GF-D8 (cell line): ENCODE results near the gene GNAZ.

ENCODE experiments used
- DNase-seq: peaks from one replicate; lab custom pipeline; 2025; lab: John Stamatoyannopoulos, UW

GNAZ gene

DNA sequence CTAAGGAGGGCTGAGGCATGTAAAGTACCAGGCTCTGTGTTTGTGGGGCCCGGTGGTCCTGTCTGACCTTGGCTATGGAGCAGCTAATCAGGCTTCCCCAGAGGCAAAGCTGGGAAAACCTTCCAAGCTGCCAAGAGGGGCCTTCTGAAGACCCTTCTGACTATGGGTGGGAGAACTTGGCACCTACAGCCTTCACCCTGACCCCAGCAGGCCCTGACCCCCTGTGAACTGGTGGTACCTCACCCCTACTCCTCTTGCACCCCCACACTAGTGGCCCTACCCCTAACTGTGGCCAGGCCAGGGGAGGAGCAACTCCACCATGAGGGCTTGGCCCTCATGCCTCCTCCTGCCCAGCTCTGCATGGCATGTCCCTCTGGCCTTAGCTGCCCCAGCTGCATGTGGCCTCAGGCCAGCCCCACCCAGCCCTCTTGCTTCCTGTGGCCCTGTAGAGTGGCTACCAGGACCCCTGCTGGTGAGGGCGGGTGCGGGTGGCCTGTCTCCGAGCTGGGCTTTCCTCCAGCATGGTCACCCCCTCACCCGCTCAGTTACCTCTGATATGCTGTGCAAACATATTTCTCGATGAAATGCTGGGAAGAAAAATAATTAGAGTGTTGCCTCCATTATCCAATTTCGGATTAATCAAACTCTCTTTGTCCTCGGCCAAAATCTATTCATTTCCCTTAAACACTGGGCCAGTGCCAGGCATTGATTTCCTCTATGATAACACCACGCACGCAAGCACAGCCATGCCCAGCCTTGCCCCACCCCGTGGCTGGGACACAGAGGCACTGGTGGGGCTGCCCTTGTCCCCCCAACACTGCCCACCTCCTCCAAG, 7.5 kb downstream of the GNAZ start:
- no peak for DNase-seq

DNA sequence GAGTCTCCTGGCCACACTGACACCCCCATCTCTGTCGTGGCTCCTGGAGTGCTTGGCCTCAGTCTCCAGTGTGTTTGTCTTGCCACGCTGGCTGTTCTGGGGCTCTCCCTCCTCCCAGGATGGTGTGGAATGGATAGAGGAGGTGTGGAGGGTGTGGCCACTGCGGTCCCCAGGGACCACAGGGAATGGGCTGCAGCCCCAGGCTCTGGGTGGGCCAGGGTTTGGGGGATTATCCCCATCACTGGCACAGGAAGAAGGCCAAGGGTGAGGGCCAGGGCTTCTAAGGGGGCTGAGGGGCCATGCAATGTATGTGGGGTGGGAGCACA, 8.1 kb downstream of the GNAZ start:
- DNase-seq, result no peak

DNA sequence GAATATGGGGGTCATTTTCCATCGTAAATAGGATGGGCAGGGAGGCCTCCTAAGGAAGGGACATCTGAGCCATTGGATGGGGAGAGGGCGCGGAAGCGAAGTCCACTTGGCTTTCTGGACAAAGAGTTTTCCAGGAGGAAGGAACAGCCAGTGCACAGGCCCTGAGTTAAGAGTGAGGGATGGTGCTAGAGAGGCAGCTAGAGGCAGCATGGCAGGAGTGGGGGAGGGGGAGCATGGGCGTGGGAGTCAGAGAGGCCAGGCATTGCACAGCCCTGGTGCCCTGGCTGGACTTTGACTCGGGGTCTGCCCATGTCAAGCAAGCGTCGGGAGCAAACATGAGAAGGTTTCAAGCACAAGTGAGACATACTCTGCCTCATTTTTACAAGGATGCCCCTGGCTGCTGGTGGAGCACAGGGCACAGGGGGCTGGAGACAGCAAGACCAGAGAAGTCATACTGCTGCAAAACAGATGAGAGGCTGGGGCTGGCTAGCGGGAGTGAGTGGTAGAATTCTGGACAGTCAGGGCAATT, 9.0 kb downstream of the GNAZ start:
- DNase-seq, result no peak

DNA sequence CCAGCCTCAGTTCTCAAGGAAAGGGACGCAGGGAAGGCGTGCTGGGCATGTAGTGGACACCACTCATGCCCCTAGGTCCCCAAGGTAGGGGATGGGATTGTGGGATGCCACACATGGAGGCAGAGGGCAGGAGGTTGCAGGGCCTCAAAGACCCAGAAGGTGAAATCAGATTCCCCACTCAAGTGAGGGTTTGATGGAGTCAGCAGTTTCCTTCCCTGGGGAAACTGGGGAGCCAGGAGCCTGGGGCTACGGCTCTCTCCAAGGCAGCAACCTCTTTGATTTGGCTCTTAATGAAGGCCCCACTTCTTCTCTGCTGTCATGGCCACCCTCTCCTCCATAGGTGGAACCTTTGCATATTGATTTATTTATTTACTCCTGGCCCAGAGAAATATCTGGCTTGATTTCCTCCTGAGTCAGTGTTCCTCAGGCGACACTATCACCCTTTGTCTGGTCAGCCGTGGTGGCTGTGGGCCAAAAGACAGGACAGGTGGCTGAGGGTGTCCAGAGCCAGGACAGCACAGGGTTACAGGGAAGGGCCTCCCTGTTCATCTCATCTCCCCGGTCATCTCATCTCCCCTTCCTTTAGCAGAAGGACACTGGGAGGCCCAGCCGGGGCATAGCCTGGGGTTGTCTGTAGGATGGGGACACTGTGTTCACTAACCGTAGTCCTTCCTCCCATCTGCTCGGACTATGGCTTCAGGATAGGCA, 9.6 kb downstream of the GNAZ start:
- DNase-seq, result no peak

DNA sequence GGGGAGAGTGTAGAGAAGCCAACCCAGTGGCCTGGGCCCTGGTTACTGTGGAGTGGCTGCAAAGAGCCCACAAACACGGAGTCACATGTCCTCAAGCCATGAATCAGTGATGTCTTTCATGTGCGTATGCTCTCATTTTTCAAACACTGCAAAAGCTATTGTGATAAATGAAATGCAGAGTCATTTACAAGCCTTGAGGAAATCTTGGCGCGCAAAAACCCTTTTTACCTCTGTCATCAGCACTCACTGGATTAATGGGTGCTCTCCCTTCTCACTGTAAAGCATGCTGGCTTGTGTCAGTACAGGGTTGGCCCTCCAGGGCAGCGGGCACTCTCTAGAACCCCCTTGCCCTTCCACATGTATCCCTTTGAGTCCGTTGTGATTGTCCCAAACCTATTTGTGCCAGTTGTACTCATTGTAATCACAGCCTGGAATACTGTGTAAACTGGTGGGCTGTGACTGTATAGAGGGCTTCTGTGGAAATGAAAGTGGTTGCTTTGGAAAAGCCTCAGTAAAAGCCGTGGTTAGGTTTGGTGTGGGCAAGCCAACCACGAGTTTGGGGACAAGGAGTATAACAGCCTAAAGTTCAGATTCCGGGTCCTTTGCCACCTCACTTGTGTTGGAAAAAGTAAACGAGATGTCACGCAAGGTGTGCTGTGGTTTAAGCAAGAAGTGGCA, 10.4 kb downstream of the GNAZ start:
- DNase-seq, result no peak

DNA sequence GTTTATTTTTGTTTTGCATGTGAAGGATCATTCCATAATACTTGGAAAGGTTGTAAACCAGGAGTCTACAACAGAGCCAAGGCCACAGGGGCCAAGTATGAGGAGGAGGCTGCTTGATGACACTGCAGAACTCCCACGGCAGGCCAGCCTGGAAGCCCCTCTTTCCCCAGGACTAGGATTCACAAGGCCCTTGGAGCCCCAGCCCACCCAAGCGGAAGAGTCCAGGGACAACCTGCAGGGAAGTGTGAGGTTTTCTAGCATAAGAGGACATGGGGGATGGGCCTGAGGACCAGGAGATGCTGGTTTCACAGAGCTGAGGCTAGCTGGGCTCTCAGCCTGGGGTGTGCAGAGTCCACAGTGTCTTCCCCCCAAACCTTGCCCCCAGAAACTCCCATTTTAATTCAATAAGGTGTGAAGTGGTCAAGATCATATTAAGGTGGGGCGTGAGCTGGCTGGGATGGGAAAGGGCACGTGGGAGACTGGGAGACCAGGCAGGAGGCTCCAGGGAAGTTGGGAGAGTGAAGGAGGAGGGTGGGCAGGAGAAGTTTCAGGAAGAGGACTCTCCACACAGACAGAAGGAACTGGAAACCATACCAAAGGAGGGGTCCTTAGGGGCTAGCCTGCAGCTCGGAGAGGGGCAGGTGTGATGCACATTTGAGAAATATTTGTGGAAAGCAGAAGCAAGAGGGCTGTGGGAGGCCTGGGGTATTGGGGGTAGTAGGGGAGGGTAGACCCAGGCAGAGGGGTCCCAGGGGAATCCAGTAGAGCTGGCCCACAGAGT, 12.4 kb downstream of the GNAZ start:
- DNase-seq, result no peak

DNA sequence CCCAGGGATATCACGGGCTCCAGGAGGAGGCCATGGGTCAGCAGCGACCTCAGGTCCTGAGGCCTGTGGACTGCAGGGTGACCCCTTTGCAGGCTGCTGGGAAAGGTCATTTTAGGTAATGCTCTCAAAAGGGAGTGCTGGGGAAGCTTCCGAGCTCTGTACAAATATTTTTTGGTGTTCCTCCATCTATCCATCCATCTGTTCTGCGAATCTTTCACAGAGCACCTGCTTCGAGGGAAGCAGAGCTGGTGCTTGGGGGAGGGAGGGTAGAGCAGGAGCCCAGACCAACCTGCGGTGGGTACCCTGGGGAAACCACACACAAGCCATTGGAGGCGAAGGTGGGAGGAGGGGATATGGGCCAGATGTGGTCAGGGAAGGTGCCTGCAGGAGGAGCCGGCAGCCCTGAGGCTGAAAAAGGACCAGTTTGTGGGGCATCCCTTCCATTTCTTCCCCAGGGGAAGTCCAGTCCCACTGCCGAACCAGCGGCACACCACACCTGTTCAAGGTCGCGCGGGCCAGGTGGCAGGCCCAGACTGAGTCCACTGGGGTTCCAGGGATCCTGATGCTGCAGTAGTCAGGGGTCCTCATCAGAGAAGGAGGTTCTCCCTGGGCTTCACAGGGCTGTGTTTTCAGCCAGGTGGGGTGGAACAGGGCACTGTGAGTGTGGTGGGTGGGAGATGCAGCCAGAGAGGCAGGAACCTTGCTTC, 13.1 kb downstream of the GNAZ start:
- no peak for DNase-seq

DNA sequence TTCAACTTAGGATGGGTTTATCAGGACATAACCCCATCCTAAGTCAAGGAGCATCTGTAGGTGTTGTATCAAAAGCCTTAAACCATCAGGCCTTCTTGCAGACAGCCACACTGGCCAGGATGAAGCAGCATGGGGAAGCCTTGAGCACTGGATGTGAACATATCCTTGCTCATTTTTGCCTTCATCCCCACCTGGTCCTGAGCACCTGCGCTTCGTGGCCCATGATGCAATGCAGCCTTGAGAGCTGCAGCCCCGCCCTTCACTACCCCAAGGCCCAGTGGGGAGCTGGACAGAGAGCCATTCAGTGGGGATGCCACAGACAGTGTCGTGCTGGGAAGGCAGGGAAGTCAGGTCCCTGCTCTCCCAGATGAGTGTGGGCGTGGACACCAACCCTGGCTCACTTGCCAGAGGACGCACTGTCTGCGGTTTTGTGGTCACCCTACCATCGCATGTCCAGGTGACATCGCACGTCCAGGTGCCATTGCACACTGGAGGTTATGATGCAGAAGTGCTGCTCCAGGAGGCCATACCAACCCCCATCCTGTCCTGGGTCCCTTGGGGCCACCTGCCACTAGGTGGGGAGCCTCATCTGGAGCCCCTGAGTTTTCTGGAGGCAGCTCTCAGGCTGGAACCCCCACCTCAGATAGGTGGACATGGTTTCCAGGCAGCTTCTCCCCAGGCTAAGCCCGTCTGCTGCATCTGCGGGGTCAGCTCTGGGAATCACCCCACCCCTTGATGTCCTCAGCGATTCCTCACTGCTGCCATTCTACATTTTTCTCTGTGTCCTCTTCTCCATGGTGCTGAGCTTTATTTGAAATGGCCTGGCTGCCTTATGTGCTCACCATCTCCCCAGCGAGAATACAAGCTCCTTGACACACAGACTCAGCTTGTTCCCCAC, 14.4 kb downstream of the GNAZ start:
- DNase-seq, result no peak

DNA sequence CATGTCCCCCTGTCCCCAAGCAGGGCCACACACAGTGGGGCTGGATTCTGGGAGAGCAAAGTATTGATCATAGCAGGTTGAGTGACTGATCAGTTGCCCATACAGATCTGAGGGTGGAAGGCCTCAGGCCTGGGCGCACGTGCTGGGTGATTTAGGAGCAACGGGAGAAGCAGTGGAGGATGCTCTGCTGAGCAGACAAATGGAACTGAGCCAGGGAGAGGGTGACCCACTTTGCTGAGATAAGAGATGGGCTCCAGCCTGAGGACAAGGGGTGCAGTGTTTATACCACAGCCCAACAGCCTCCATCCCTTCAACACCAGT, 15.0 kb downstream of the GNAZ start:
- DNase-seq, result no peak

DNA sequence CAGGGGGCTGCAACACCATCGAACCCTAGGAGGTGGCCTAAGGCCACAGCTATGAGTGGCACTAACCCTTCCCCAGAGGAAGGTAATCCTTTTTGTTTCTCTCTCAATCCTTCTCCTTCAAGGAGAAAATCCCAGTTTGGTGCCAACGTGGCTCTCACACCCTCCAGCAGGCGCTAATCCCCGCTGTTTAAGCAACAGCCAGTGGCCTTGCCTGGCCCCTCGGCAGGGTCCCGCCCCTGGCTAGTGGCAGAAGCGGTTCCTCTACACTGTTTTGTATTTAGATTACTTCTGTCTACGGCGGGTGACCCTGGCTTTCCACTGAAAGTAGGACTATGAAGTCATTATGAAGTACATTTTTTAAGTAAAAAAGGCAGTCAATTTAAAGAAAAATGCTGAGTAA, 15.5 kb downstream of the GNAZ start:
- no peak for DNase-seq

DNA sequence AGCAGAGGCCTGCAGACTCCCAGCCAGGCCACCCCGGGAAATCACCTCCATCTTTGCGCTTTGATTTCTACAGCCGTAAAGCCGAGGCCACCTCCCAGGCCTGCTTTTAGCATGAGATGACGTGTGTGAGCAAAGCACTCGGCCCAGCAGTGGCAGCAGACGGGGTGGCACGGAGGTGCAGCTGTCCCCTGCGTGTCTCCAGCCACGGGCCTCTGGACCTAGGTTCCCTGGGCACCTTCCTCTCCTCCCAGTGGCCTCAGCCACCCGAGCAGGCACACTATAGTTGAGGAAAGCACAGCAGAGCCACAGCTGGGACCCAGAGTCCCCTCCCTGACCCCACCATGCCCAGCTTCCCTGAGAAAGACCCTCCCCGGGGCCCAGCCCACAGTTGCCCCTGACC, 15.9 kb downstream of the GNAZ start:
- DNase-seq, result no peak

DNA sequence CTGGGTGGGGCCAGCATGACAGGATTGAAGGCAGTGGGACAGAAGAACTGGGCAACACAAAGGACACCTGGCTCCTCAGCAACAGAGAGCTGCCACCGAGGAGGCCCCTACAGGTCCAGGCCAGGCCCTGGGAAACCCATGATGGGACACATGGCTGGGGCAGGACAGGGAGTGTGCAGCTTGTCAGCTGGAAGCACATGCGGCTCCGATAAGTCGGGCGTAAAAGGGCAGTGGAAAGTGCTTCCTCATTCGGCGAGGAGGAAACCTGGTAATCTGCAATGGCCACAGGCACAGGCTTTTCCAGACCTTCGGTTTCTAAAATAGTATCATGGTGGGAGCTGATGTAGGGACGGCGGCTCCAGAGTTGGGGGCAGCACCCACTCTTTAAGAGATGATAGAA, 16.5 kb downstream of the GNAZ start:
- DNase-seq, result no peak

DNA sequence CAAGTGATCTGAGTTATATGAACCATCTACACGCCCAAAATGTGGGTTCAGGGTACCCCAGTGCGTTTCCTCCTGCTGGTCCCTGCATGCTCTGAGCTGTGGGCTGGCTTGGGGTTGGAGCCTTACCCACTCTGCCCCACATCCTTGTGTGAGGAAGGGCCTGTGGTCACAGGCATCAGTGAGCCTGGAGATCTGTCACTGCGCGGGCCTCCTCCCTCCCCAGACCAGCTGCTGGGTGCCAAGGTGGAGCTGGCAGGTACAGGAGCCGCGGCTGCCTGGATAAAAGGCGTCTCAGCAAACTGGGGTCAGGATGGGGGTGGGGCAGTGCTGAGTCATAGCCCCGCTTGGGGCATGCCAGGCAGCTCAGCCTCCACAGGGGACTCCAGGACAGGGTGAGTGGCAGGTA, 17.9 kb downstream of the GNAZ start:
- no peak for DNase-seq

DNA sequence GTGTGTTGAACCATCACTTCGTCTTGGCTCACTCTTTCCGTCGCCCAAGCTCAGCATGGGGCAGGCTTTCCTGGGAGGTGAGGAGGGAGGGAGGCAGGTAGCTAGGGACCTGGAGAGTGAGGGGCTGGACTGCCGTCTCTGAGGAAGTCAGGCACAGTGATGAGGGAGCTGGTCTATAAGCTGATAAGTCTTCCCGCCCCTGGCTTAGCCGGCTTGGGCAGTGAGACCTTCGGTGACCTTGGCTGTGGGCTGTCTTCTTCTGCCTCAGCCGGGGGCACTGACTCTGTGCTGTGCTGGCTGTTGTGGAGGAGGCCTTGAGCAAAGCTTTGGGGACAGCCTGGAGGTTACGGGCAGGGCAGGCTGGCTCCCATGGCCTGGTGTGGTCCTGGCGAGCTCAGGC, 18.7 kb downstream of the GNAZ start:
- no peak for DNase-seq

DNA sequence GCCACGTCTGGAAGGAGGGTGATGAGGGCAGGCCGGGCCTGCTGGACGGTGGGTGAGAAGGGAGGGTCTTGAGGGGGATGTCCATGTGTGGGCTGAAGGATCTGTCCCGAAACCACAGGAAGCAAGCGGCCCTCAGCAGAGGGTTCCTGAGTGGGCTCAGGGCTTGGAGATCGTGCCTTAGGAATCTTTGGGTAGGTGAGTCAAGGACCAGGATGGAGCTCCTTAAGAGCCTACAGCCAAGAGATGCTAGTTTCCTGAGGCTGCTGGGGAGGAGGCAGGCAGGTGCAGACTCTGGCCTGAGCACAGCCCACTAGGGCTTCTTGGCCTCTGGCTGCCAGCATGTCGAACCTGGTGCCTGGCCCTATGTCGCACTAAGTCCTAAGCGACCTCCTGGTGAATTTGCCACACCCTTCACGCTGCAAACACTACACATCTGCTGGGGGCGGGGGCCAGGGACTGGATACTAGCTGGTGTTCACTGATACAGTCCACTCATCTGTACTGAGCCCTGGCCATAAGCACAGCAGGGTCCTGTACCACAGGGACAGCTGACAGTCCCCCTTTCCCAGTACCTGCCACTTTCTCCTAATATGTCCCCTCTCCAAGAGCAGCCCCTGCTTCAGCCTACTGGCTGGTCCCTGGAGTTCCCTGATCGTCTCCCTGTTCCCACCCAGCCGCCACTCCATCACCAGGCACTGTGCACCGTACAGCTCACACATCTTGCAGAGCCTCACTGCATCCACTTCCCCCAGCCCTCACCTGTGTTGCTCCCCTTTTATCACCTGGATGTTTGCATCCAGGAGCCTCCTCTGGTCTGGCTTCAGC, 19.5 kb downstream of the GNAZ start:
- no peak for DNase-seq

DNA sequence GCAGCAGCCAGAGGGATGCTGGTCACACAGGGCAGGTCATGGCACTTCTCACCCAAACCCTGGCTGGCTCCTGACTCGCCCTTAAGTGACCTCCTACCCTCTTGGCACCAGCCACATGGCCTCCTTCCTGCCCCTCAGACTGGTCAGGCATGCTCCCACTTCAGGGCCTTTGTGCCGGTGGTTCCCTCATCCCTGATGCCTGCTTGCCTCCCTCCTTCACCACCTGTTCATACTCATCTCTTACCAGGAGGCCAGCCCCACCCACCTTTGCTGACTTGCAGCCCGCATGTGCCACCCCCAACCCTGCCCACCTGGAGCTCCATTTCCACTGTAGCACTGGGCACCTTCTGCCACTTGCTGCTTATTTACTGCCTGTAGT, 20.1 kb downstream of the GNAZ start:
- DNase-seq, result no peak

DNA sequence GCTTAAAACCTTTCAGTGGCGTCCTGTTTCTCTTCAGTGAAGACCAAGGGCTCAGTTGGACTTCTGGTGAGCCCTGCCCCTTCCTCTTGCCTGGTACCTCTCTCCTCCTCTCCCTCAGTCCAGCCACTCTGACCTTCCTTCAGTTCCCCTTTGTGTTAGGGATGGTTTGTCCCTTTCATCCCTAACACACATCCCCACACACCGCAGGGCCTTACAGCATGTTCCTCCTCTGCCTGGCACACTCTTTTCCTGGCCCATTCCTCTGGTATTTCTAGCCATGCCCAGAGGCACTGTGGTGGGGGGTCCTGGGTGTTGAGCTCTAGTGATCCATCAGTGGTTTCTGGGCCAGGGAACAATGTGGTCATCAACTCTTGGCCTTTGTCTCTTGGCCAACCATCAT, 21.4 kb downstream of the GNAZ start:
- DNase-seq, result no peak

DNA sequence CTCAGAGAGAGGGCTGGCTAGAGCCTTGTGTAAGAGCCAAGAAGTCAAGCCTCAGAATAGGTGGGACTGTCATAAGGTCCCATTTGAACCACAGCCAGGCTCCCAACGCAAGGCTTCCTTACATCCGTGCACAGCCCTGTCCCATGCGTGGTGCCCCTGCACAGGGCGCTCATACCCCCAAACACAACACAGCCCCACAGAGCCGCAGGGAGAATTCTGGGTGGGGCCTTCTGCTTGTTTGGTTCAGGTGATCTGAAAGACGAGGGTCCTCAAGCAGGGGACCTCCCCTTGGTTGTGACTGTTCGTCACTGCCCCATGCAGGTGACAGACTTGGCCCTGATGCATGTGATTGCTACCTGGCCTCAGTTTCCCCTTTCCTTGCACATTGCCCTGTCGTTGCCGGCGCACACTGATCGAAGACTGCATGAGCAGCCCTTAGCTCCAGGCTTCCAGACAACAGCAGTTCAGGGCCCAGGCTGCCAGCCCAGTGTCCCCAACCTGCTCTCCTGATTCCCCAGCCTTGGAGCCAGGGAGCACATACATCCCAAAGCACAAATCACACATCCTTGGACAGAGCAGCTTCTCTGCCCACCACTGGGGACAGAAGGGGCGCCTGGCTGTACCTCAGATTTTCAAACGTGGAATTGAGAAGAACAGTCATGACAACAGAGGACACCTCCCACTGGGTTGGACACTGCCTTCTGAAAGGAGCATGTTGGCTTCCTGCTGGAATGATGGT, 22.1 kb downstream of the GNAZ start:
- no peak for DNase-seq
